ENCODE data around the gene INIP. TPM values are rescaled to one million over a fixed set of nuclear protein-coding genes. Genes with fewer than 3 reads are reported as not detected.

The INIP gene
- total and polyA plus RNA-seq, 2 experiments from 2014 or later, result 16.7 to 30.4 TPM

DNA sequence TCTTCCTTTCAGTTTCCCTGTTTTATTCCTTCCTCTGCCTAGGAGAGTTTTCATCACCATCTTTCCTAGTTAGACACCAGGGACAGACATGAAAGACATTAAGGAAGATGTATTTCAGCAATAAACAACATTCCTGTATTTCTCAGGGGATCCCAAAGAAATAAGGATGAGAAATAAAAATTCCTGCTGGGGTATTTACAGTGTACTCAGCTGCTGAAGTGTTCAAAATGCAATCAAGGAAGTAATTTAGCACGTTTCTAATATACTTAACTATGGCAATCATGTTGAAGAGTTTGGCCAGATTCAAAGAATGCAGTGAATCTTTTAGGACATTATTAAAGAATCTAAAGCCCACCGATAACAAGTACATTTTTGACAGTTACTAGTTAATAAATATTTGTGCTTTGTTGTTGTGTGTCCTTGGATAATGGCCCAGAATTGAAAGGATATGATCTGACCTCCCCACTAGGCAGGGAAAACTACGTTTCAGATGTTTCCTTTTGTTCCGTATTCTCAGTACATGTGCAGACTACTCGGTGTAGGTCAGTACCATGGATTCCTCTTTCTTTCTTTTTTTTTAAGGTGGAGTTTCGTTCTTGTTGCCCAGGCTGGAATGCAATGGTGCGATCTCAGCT is 46.8 kb downstream of the INIP start:
- Histone ChIP-seq H3K4me2 (no peak overlapping the region), H3K4me3 (no peak overlapping the region), H2AFZ (no peak overlapping the region), H3K79me2 (replicated peaks; ENCODE audit: insufficient read depth) (no peaks in the 10 kb centered on the region), H3K27me3 (ENCODE audit: insufficient read depth) (no peaks in the 10 kb centered on the region), H4K20me1 (replicated peaks; ENCODE audit: insufficient read depth) (no peaks in the 10 kb centered on the region; the same call in 1 of the 2 replicates), H3F3A (replicated peaks; ENCODE audit: low read depth) (no peaks in the 10 kb centered on the region), H3K9me2 (ENCODE audit: insufficient read depth) (no peaks in the 10 kb centered on the region), H3K4me1 (ENCODE audit: insufficient read depth) (peaks cover 8% of the 10 kb centered on the region; the same call in 1 of the 2 replicates), H3K36me3 (ENCODE audit: insufficient read depth) (0 out of 2 replicates have a peak, but pooled peaks cover 3% of the 10 kb centered on the region), H3K27ac (ENCODE audit: low read depth) (no peak overlapping the region)
- TF ChIP-seq ZNF114 (CRISPR knock-in tag; IDR thresholded peaks at IDR 0.05) (no peak), ZNF331 (CRISPR knock-in tag; IDR thresholded peaks at IDR 0.05; ENCODE audit: low read depth) (no peak), EZH2phosphoT487 (IDR thresholded peaks at IDR 0.05; ENCODE audit: unreplicated experiment) (no peak), CREB1 (CRISPR knock-in tag; IDR thresholded peaks at IDR 0.05; ENCODE audit: low read depth) (no peak), JUNB (IDR thresholded peaks at IDR 0.05; ENCODE audit: unreplicated experiment) (no peak), STAT1 (IDR thresholded peaks at IDR 0.05; ENCODE audit: unreplicated experiment) (no peak), POLR2AphosphoS5 (IDR thresholded peaks at IDR 0.05; ENCODE audit: low read depth) (no peak)
- TF ChIP-seq, protein P1, sequence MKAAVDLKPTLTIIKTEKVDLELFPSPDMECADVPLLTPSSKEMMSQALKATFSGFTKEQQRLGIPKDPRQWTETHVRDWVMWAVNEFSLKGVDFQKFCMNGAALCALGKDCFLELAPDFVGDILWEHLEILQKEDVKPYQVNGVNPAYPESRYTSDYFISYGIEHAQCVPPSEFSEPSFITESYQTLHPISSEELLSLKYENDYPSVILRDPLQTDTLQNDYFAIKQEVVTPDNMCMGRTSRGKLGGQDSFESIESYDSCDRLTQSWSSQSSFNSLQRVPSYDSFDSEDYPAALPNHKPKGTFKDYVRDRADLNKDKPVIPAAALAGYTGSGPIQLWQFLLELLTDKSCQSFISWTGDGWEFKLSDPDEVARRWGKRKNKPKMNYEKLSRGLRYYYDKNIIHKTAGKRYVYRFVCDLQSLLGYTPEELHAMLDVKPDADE (IDR thresholded peaks at IDR 0.05), result no peak
- TF ChIP-seq, protein P2, sequence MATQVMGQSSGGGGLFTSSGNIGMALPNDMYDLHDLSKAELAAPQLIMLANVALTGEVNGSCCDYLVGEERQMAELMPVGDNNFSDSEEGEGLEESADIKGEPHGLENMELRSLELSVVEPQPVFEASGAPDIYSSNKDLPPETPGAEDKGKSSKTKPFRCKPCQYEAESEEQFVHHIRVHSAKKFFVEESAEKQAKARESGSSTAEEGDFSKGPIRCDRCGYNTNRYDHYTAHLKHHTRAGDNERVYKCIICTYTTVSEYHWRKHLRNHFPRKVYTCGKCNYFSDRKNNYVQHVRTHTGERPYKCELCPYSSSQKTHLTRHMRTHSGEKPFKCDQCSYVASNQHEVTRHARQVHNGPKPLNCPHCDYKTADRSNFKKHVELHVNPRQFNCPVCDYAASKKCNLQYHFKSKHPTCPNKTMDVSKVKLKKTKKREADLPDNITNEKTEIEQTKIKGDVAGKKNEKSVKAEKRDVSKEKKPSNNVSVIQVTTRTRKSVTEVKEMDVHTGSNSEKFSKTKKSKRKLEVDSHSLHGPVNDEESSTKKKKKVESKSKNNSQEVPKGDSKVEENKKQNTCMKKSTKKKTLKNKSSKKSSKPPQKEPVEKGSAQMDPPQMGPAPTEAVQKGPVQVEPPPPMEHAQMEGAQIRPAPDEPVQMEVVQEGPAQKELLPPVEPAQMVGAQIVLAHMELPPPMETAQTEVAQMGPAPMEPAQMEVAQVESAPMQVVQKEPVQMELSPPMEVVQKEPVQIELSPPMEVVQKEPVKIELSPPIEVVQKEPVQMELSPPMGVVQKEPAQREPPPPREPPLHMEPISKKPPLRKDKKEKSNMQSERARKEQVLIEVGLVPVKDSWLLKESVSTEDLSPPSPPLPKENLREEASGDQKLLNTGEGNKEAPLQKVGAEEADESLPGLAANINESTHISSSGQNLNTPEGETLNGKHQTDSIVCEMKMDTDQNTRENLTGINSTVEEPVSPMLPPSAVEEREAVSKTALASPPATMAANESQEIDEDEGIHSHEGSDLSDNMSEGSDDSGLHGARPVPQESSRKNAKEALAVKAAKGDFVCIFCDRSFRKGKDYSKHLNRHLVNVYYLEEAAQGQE (IDR thresholded peaks at IDR 0.05; ENCODE audit: unreplicated experiment), result no peak
- TF ChIP-seq, protein P3, sequence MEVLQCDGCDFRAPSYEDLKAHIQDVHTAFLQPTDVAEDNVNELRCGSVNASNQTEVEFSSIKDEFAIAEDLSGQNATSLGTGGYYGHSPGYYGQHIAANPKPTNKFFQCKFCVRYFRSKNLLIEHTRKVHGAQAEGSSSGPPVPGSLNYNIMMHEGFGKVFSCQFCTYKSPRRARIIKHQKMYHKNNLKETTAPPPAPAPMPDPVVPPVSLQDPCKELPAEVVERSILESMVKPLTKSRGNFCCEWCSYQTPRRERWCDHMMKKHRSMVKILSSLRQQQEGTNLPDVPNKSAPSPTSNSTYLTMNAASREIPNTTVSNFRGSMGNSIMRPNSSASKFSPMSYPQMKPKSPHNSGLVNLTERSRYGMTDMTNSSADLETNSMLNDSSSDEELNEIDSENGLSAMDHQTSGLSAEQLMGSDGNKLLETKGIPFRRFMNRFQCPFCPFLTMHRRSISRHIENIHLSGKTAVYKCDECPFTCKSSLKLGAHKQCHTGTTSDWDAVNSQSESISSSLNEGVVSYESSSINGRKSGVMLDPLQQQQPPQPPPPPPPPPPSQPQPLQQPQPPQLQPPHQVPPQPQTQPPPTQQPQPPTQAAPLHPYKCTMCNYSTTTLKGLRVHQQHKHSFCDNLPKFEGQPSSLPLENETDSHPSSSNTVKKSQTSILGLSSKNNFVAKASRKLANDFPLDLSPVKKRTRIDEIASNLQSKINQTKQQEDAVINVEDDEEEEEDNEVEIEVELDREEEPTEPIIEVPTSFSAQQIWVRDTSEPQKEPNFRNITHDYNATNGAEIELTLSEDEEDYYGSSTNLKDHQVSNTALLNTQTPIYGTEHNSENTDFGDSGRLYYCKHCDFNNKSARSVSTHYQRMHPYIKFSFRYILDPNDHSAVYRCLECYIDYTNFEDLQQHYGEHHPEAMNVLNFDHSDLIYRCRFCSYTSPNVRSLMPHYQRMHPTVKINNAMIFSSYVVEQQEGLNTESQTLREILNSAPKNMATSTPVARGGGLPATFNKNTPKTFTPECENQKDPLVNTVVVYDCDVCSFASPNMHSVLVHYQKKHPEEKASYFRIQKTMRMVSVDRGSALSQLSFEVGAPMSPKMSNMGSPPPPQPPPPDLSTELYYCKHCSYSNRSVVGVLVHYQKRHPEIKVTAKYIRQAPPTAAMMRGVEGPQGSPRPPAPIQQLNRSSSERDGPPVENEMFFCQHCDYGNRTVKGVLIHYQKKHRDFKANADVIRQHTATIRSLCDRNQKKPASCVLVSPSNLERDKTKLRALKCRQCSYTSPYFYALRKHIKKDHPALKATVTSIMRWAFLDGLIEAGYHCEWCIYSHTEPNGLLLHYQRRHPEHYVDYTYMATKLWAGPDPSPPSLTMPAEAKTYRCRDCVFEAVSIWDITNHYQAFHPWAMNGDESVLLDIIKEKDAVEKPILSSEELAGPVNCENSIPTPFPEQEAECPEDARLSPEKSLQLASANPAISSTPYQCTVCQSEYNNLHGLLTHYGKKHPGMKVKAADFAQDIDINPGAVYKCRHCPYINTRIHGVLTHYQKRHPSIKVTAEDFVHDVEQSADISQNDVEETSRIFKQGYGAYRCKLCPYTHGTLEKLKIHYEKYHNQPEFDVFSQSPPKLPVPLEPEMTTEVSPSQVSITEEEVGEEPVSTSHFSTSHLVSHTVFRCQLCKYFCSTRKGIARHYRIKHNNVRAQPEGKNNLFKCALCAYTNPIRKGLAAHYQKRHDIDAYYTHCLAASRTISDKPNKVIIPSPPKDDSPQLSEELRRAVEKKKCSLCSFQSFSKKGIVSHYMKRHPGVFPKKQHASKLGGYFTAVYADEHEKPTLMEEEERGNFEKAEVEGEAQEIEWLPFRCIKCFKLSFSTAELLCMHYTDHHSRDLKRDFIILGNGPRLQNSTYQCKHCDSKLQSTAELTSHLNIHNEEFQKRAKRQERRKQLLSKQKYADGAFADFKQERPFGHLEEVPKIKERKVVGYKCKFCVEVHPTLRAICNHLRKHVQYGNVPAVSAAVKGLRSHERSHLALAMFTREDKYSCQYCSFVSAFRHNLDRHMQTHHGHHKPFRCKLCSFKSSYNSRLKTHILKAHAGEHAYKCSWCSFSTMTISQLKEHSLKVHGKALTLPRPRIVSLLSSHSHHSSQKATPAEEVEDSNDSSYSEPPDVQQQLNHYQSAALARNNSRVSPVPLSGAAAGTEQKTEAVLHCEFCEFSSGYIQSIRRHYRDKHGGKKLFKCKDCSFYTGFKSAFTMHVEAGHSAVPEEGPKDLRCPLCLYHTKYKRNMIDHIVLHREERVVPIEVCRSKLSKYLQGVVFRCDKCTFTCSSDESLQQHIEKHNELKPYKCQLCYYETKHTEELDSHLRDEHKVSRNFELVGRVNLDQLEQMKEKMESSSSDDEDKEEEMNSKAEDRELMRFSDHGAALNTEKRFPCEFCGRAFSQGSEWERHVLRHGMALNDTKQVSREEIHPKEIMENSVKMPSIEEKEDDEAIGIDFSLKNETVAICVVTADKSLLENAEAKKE (CRISPR knock-in tag; IDR thresholded peaks at IDR 0.05), result no peak
- DNase-seq (ENCODE audit: low spot score) (no peak), ATAC-seq (no peak)
- peaks cover 8% of the 10 kb centered on the region; the same call in 1 of the 3 replicates for H3K4me1 Mint-ChIP-seq
- no peak overlapping the region for H3K4me3 Mint-ChIP-seq
- no peak overlapping the region for H3K27ac Mint-ChIP-seq
- H3K27me3 Mint-ChIP-seq (ENCODE audit: insufficient read depth, low read depth, poor library complexity), result peaks cover 4% of the 10 kb centered on the region
- no peaks in the 10 kb centered on the region for H3K9me3 Mint-ChIP-seq
- no peaks in the 10 kb centered on the region for H3K36me3 Mint-ChIP-seq (ENCODE audit: low read depth)

Measured in GM23338 (cell line).